ENCODE results near the gene SHC3. TPM values are rescaled to one million over a fixed set of nuclear protein-coding genes. Genes with fewer than 3 reads are reported as not detected.

Gene SHC3
- total RNA-seq, 1 experiment from 2014 or later = 0.27 TPM

- TF ChIP-seq SIN3A (IDR thresholded peaks at IDR 0.05; ENCODE audit: low read depth) (no peak), EZH2phosphoT487 (IDR thresholded peaks at IDR 0.05; ENCODE audit: borderline replicate concordance) (no peak), POLR2A (IDR thresholded peaks at IDR 0.05; ENCODE audit: borderline replicate concordance, extremely low read depth, insufficient read depth, insufficient read length) (no peak), TCF7L2 (IDR thresholded peaks at IDR 0.05; ENCODE audit: borderline replicate concordance, extremely low read depth, insufficient read depth, insufficient read length) (no peak), SRF (IDR thresholded peaks at IDR 0.05; ENCODE audit: low read depth) (no peak), REST (IDR thresholded peaks at IDR 0.05; ENCODE audit: low read depth) (no peak), ELF1 (IDR thresholded peaks at IDR 0.05; ENCODE audit: borderline replicate concordance, low read depth) (no peak), SP1 (IDR thresholded peaks at IDR 0.05; ENCODE audit: low read depth) (no peak), JUND (IDR thresholded peaks at IDR 0.05) (no peak), YY1 (IDR thresholded peaks at IDR 0.05; ENCODE audit: extremely low read depth, insufficient replicate concordance, low read depth, low read length) (no peak), EGR1 (IDR thresholded peaks at IDR 0.05; ENCODE audit: low read depth) (no peak), ZBTB33 (IDR thresholded peaks at IDR 0.05; ENCODE audit: extremely low read depth, insufficient replicate concordance, low read length) (no peak), CEBPB (IDR thresholded peaks at IDR 0.05; ENCODE audit: low read depth) (no peak), ZFX (IDR thresholded peaks at IDR 0.05) (no peak), MAX (IDR thresholded peaks at IDR 0.05) (no peak)
- TF ChIP-seq, protein P1, sequence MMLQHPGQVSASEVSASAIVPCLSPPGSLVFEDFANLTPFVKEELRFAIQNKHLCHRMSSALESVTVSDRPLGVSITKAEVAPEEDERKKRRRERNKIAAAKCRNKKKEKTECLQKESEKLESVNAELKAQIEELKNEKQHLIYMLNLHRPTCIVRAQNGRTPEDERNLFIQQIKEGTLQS (IDR thresholded peaks at IDR 0.05) = no peak
- TF ChIP-seq, protein P2, sequence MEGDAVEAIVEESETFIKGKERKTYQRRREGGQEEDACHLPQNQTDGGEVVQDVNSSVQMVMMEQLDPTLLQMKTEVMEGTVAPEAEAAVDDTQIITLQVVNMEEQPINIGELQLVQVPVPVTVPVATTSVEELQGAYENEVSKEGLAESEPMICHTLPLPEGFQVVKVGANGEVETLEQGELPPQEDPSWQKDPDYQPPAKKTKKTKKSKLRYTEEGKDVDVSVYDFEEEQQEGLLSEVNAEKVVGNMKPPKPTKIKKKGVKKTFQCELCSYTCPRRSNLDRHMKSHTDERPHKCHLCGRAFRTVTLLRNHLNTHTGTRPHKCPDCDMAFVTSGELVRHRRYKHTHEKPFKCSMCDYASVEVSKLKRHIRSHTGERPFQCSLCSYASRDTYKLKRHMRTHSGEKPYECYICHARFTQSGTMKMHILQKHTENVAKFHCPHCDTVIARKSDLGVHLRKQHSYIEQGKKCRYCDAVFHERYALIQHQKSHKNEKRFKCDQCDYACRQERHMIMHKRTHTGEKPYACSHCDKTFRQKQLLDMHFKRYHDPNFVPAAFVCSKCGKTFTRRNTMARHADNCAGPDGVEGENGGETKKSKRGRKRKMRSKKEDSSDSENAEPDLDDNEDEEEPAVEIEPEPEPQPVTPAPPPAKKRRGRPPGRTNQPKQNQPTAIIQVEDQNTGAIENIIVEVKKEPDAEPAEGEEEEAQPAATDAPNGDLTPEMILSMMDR (IDR thresholded peaks at IDR 0.05 in 2 of 3, conservative IDR thresholded peaks at IDR 0.05 in 1 of 3; ENCODE audit: borderline replicate concordance in 1 of 3, insufficient read depth in 1 of 3, low read depth in 2 of 3, low read length in 2 of 3) = no peak
- Histone ChIP-seq H3K79me2 (ENCODE audit: insufficient read depth, low read length) (no peaks in the 10 kb centered on the region), H3K4me1 (ENCODE audit: control insufficient read depth in 1 of 2, insufficient read depth in 2 of 2, low read length in 2 of 2) (no peaks in the 10 kb centered on the region), H3K9me3 (ENCODE audit: control insufficient read depth in 1 of 2, insufficient read depth in 1 of 2, low read depth in 1 of 2, low read length in 2 of 2) (peaks cover 0 to 4% of the 10 kb centered on the region in 2 experiments; a peak in 1 of 4 replicates), H2AFZ (ENCODE audit: low read depth, low read length, poor library complexity, severe bottlenecking) (no peak overlapping the region), H3K36me3 (ENCODE audit: control insufficient read depth in 1 of 2, insufficient read depth in 2 of 2, low read length in 2 of 2) (no peaks in the 10 kb centered on the region), H3K9me2 (ENCODE audit: insufficient read depth) (no peaks in the 10 kb centered on the region), H3K4me2 (ENCODE audit: low read length) (no peak overlapping the region), H3K4me3 (replicated peaks in 1 of 2; ENCODE audit: low read depth in 1 of 2, low read length in 2 of 2) (no peak overlapping the region), H3K9ac (ENCODE audit: low read length) (no peak overlapping the region), H3K27ac (ENCODE audit: low read depth, low read length) (no peak overlapping the region), H4K20me1 (ENCODE audit: insufficient read depth) (no peaks in the 10 kb centered on the region), H3K27me3 (ENCODE audit: insufficient read depth, low read length) (no peaks in the 10 kb centered on the region)
- no peak for ATAC-seq
- POLR2A ChIA-PET = no interaction called here
- CTCF ChIA-PET = no interaction called here
- BruUV-seq (replicated peaks) = no TSS peak
- no peak for DNase-seq (ENCODE audit: low read depth, low spot score)
- RAD21 ChIA-PET (ENCODE audit: low non-redundant PET in 1 of 2, low total read pairs in 2 of 2, uncharacterized antibody in 2 of 2, unreplicated experiment in 2 of 2) = no interaction called here
- intact Hi-C loops (cut with micrococcal nuclease) = no loop called here
Observed at GRCh38 chr9:89195131-89195797, 16.6 kb upstream of the SHC3 start.

Measured in HCT116 (cell line).